HAP-1 (cell line): ENCODE results near the gene NCMAP.

ENCODE experiments used
- DNase-seq, 2 experiments: peaks; one replicate each; pipeline ENCODE4 v3.0.0-alpha.2; 2016 to 2020; ENCODE audit warnings: low spot score in 2 of 2
- H3K27me3 ChIP-seq: fragments of 250-450 bp; sonication (Bioruptor Pico); 2 replicates; pipeline ENCODE4 v1.5.1; 2020; ENCODE audit warnings: low read depth, mild to moderate bottlenecking, moderate library complexity
- H3K36me3 ChIP-seq: fragments of 250-450 bp; sonication (Bioruptor Pico); replicated peaks from 2 replicates; pipeline ENCODE4 v1.5.1; 2020; ENCODE audit warnings: mild to moderate bottlenecking
- H3K4me1 ChIP-seq: fragments of 250-450 bp; sonication (Bioruptor Pico); 2 replicates; pipeline ENCODE4 v1.5.1; 2020; ENCODE audit warnings: mild to moderate bottlenecking
- H3K4me3 ChIP-seq: fragments of 250-450 bp; sonication (Bioruptor Pico); 2 replicates; pipeline ENCODE4 v1.5.1; 2020; ENCODE audit warnings: mild to moderate bottlenecking, moderate library complexity
- H3K9me3 ChIP-seq: fragments of 250-450 bp; sonication (Bioruptor Pico); 2 replicates; pipeline ENCODE4 v1.5.1; 2020; ENCODE audit warnings: mild to moderate bottlenecking, moderate library complexity
- in situ Hi-C: fragments of 300-500 bp; cut with MboI; formaldehyde crosslinking; loops from 3 replicates; pipeline ENCODE4 v1.14.3; 2020; ENCODE audit warnings: low sequenced_read_pairs, inconsistent platforms, mixed read lengths

Gene NCMAP

DNA sequence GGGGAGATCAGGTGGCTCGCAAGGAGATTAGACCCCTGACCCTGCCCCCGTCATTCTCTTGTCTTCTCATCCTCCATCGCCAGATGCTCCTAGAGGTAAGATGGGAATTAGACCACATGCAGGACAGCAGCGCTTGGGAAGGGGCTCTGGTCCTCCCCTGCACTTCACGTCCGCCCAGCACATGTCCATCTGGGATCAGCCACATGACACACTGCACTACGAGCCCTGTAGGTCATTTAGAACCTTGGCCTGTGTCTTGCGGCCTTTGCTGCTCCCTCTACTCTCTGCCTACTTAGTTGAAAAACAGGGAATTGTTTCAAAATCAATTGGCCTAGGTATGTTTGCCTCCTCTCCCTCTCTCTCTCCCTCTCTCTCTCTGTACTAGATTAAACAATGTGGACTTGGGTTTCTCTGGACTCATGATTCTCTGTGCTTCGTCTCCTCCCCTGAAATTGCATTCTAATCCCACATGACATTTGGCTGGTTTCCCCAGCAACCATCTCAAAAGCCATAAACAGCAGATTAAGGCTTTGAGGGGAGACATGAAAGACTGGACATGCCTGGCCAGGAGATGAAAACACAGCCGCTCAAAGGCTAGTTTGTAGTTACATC lies 3.8 kb upstream of the NCMAP start:
- in situ Hi-C loops = no loop called here
- Histone ChIP-seq H3K36me3 (no peaks in the 10 kb centered on the region), H3K9me3 (no peaks in the 10 kb centered on the region), H3K4me1 (peaks cover 11% of the 10 kb centered on the region), H3K4me3 (no peak overlapping the region), H3K27me3 (no peaks in the 10 kb centered on the region)
- DNase-seq = peak; percentile 82 to 91

DNA sequence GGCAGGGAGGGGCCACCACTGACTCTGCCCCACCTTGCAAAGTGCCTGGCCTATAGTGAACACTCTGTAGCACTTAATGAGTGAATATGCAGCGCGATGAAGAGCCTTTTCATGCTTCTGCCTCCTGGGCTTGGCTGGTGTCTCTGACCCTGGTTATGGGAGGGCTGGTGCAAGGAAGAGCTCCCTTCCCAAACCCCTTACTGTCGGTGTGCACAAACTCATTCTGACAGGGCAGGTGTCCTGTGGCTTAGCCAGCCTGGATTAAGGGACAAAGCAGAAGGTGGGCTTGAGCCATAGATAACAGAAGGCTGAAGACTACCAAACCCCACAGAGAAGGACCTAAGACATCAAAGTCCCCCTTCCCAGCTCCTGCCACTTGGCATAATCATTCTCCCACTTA lies 2.0 kb upstream of the NCMAP start:
- no peaks in the 10 kb centered on the region for H3K9me3 ChIP-seq
- H3K4me3 ChIP-seq = no peak overlapping the region
- no peaks in the 10 kb centered on the region for H3K27me3 ChIP-seq
- peaks cover 11% of the 10 kb centered on the region for H3K4me1 ChIP-seq
- in situ Hi-C loops = no loop called here
- no peak for DNase-seq
- H3K36me3 ChIP-seq = no peaks in the 10 kb centered on the region

- Histone ChIP-seq H3K27me3 (no peaks in the 10 kb centered on the region), H3K36me3 (no peaks in the 10 kb centered on the region), H3K9me3 (no peaks in the 10 kb centered on the region), H3K4me3 (no peak overlapping the region), H3K4me1 (peaks cover 11% of the 10 kb centered on the region)
- no peak for DNase-seq
- in situ Hi-C loops = no loop called here
These were observed 1.2 kb upstream of the NCMAP start for GRCh38 chr1:24554714-24555113.

DNA sequence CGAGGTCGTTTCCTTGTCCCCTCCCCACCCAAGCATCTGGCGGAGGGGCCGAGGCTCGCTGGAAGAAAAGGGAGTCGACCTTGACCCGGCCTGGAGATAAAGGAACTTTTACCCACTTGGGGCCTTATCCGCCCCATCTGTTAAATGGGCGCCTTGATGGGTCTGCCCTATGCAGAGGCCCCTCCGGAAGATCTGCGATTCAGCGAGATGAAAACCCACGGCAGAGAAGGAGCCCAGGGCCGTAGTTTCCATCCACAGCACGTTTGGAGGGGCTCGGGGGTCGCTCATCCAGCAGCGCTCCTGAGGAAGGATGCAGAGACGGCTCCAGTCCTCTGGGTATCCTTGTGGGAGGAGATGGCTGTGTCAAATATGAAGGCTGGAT lies 518 bp downstream of the NCMAP start:
- Histone ChIP-seq H3K36me3 (no peaks in the 10 kb centered on the region), H3K27me3 (no peaks in the 10 kb centered on the region), H3K4me3 (peak overlapping the region; percentile 24), H3K4me1 (peaks cover 11% of the 10 kb centered on the region), H3K9me3 (no peaks in the 10 kb centered on the region)
- in situ Hi-C loops = no loop called here
- no peak for DNase-seq

- H3K4me1 ChIP-seq = peaks cover 5% of the 10 kb centered on the region
- no peak for DNase-seq
- no peaks in the 10 kb centered on the region for H3K27me3 ChIP-seq
- H3K4me3 ChIP-seq = no peak overlapping the region
- no peaks in the 10 kb centered on the region for H3K36me3 ChIP-seq
- in situ Hi-C loops = no loop called here
- no peaks in the 10 kb centered on the region for H3K9me3 ChIP-seq
These were observed 1.3 kb downstream of the NCMAP start for GRCh38 chr1:24557220-24557619.

DNA sequence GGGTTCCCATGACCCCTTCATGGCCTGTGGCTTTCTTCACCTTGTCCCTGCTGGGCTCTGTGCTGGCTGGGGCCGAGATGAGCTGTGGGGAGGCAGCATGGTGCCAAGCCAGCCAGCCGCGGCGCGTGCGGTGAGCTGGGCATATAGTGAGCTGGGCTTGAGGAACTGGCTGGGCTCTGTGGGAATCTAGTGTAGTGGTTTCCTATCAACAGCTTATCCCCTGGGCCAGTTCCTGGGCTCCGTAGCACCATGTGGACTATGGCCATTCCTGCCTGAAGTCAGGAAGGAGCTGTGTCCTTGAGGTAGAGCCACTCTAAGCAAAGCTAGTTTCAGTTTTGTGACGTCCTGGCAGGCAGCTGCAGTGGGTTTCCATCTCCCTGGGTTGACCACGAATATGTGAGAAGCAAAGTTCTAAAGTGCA lies 1.8 kb downstream of the NCMAP start:
- Histone ChIP-seq H3K4me3 (no peak overlapping the region), H3K4me1 (peaks cover 3% of the 10 kb centered on the region; the same call in 1 of the 2 replicates), H3K36me3 (no peaks in the 10 kb centered on the region), H3K27me3 (no peaks in the 10 kb centered on the region), H3K9me3 (no peaks in the 10 kb centered on the region)
- no peak for DNase-seq
- in situ Hi-C loops = no loop called here

- H3K27me3 ChIP-seq = no peaks in the 10 kb centered on the region
These were observed 2.6 kb downstream of the NCMAP start for GRCh38 chr1:24558455-24558854.

GRCh38 chr1:24558902-24559791 lies 3.3 kb downstream of the NCMAP start:
- H3K36me3 ChIP-seq = no peaks in the 10 kb centered on the region
- in situ Hi-C loops = no loop called here
- H3K4me1 ChIP-seq = peaks cover 3% of the 10 kb centered on the region; the same call in 1 of the 2 replicates

More at GRCh38 chr1:24558455-24558854, 2.6 kb downstream of the NCMAP start:
- peaks cover 3% of the 10 kb centered on the region; the same call in 1 of the 2 replicates for H3K4me1 ChIP-seq
- no peak overlapping the region for H3K4me3 ChIP-seq
- no peaks in the 10 kb centered on the region for H3K9me3 ChIP-seq
- in situ Hi-C loops = no loop called here
- DNase-seq = no peak
- H3K36me3 ChIP-seq = no peaks in the 10 kb centered on the region

GRCh38 chr1:24560361-24560760 lies 4.5 kb downstream of the NCMAP start:
- Histone ChIP-seq H3K4me1 (peaks cover 3% of the 10 kb centered on the region; the same call in 1 of the 2 replicates), H3K27me3 (no peaks in the 10 kb centered on the region; the same call in 1 of the 2 replicates), H3K9me3 (no peaks in the 10 kb centered on the region), H3K36me3 (no peaks in the 10 kb centered on the region), H3K4me3 (no peak overlapping the region)
- in situ Hi-C loops = no loop called here
- no peak for DNase-seq

More at GRCh38 chr1:24558902-24559791, 3.3 kb downstream of the NCMAP start:
- H3K4me3 ChIP-seq = no peak overlapping the region
- peak in 1 of 2 experiments; percentile 50 for DNase-seq
- no peaks in the 10 kb centered on the region; the same call in 1 of the 2 replicates for H3K27me3 ChIP-seq
- no peaks in the 10 kb centered on the region for H3K9me3 ChIP-seq

DNA sequence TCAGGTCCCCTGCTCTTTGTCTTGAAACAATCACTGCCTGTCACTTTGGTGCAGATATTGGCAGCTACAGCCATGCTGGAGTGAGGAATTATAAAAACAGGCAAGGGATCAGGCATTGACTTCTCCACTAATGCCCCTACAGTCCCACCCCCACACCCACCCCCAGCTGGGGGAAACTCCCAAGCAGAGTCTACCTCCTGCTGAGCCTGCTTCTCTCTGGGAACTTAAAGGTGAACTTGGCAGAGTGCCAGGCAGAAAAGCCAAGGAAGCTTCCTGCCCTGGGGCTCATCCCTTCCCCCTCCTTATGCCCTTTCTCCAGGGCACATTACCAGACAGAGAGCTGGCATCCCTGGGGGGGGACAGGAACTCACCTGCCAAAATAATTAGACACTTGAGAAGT lies 6.7 kb downstream of the NCMAP start:
- DNase-seq = peak in 1 of 2 experiments; percentile 34
- Histone ChIP-seq H3K36me3 (no peaks in the 10 kb centered on the region), H3K4me1 (no peaks in the 10 kb centered on the region), H3K4me3 (no peak overlapping the region), H3K9me3 (no peaks in the 10 kb centered on the region), H3K27me3 (no peaks in the 10 kb centered on the region; the same call in 1 of the 2 replicates)
- in situ Hi-C loops = no loop called here

- no peak overlapping the region for H3K4me3 ChIP-seq
- in situ Hi-C loops = no loop called here
- no peaks in the 10 kb centered on the region for H3K4me1 ChIP-seq
- H3K36me3 ChIP-seq = no peaks in the 10 kb centered on the region
- no peaks in the 10 kb centered on the region for H3K9me3 ChIP-seq
- DNase-seq = no peak
- H3K27me3 ChIP-seq = no peaks in the 10 kb centered on the region; the same call in 1 of the 2 replicates
These were observed 8.8 kb downstream of the NCMAP start for GRCh38 chr1:24564695-24565094.

DNA sequence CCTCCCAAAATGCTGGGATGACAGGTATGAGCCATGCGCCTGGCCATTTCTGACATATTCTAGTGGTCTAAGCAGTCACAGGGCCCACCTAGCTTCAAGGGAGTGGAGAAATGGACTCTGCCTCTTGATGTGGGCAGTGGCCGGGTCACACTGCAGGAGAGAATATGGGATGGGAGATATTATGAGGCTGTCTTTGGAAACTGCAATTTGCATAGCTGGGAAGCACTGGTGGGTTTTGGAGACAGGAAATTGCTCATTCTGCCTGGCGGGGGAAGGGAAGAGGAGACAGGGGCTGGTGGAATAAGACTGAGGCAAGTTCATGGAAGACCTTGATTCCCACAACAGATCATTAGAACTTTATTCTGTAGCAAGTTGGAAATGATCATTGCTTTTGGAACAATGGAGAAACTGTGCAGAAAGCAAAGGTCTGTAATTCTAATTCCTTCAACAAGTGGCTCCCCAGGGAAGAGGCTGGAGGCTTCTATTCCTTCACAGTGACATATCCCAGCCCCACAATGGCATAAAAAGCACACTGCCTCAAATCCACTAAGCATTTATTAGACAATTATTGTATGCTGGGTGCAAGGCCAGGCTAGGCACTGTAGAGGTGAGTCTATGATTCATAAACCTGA lies 10.5 kb downstream of the NCMAP start:
- no peaks in the 10 kb centered on the region; the same call in 1 of the 2 replicates for H3K27me3 ChIP-seq
- no peak overlapping the region for H3K4me3 ChIP-seq
- no peaks in the 10 kb centered on the region for H3K9me3 ChIP-seq
- no peaks in the 10 kb centered on the region for H3K36me3 ChIP-seq
- DNase-seq = no peak
- no peaks in the 10 kb centered on the region for H3K4me1 ChIP-seq
- in situ Hi-C loops = no loop called here

DNA sequence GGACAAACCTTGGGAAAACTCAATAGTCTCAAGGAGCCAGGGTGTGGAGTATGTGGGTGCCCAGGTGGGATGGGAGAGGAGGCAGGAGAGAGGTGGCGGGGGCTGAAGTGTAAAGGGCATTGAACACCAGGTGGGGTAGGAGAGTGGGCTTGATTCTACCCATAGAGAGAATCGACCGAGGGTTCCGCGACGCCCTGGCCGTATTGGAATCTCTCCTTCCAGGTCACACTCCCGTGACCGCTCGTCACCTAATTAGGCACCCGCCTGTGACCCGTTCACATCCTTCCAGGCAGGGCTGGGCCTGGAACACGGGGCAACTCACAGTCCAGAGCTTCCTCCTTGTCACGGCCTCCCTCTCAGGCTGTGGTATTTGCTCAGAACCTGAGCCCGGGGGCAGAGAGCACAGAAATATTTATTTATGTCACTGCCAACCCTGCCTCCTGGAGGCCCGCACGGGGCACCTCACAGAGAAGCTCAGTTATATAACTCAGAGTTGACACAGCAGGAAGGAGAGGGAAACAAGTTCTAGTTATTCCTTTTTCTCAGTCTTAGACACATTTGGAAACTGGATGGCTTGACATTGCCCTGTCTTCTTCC lies 12.0 kb downstream of the NCMAP start:
- Histone ChIP-seq H3K36me3 (no peaks in the 10 kb centered on the region), H3K4me1 (no peaks in the 10 kb centered on the region), H3K9me3 (no peaks in the 10 kb centered on the region), H3K27me3 (no peaks in the 10 kb centered on the region; the same call in 1 of the 2 replicates), H3K4me3 (no peak overlapping the region)
- DNase-seq = no peak
- in situ Hi-C loops = no loop called here
